K562 (cell line): ENCODE results near the gene SPDYE17.
"Not testable (repeated sequence)": the region's sequence is repeated elsewhere in the genome, so short reads cannot be mapped to it uniquely, and the experiment has no call there.

Experiments
- EZH2 ChIP-seq: IDR thresholded peaks from 2 replicates; pipeline ENCODE4 v1.6.1; 2012; ENCODE audit warnings: low read depth, mild to moderate bottlenecking, inconsistent platforms, low read length, borderline replicate concordance
- HDAC2 ChIP-seq: fragments of 450-650 bp; IDR thresholded peaks from 2 replicates; pipeline ENCODE4 v1.6.1; 2016; ENCODE audit warnings: mild to moderate bottlenecking
- MAFK ChIP-seq: IDR thresholded peaks from 2 replicates; pipeline ENCODE4 v1.6.1; 2011; ENCODE audit warnings: low read length, improper control_type of control experiment
- MAX ChIP-seq: sonication (generic); formaldehyde crosslinking; IDR thresholded peaks from 2 replicates; pipeline ENCODE4 v1.9.0; 2022; ENCODE audit warnings: mild to moderate bottlenecking, missing genetic modification reagents
- ZNF217 ChIP-seq: sonication (generic); formaldehyde crosslinking; IDR thresholded peaks from 2 replicates; pipeline ENCODE4 v1.8.0; 2022; ENCODE audit warnings: mild to moderate bottlenecking, missing genetic modification reagents

GRCh38 chr7:77004151-77004550, 28.0 kb downstream of the SPDYE17 start:
- TF ChIP-seq HDAC2; MAFK; EZH2; MAX (CRISPR knock-in tag); ZNF217 (CRISPR knock-in tag): not testable (repeated sequence)
